ENCODE measurements around the gene SHLD2.
"Not testable (repeated sequence)": the region's sequence is repeated elsewhere in the genome, so short reads cannot be mapped to it uniquely, and the experiment has no call there.

Gene SHLD2

DNA sequence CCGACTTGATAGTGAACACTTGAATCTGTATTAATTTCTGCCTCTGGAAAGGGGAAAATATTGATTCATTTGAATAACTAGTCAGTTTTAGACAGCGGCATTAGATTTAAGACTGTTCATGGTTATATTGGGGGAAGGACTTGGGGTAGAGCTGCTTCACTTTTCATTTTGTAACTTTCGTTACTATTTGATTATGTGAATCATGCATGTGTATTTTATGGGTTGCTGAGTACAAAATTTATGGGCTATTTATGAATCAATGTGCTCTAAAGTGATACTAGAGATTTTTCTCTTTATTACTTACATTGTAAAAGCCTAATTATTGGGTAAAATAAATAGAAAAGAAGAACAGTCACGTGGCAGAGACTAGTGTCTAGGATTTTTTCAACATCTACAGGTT lies 5.3 kb upstream of the SHLD2 start:
- no peak for DNase-seq

DNA sequence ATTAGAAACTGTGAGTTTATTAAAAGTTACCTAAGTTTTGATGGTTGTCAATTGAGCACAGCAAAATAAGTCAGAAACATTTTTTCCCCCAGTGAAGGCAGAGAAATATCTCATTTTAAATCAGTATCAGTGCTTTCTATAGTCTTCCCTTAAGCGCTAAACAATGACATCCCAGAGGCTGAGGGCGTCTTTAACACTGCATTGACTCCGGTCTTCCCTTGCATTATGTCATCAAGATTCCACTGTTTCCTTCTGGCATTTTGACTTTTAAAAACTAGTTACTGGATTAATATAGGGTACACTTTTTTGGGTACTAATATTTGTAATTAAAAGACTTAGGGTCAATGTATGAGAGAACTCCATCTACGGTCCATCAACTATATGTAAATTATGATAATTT lies 4.2 kb upstream of the SHLD2 start:
- DNase-seq: no peak

DNA sequence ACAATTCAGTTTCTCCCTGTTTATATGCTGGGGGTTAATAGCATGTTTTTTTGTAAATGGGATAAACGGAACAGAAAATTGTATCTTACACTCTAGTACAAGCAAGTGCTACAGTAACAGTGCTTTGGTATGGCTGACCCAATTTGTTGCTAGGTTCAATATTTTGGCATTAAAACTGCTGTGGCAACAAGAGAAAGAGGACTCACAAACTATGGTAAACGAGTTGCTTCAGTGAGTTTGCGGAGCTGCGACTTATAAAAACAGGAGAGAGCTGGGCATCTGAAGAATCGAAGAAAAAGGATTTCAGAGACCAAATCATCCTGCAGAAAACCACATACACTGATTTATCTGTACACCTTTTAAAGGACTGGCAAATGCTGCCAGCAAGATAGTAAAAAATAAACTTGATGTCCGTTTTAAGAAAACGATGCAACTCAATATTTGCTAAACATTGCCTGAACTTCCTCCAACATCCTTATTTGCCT lies 2.6 kb upstream of the SHLD2 start:
- DNase-seq: no peak

DNA sequence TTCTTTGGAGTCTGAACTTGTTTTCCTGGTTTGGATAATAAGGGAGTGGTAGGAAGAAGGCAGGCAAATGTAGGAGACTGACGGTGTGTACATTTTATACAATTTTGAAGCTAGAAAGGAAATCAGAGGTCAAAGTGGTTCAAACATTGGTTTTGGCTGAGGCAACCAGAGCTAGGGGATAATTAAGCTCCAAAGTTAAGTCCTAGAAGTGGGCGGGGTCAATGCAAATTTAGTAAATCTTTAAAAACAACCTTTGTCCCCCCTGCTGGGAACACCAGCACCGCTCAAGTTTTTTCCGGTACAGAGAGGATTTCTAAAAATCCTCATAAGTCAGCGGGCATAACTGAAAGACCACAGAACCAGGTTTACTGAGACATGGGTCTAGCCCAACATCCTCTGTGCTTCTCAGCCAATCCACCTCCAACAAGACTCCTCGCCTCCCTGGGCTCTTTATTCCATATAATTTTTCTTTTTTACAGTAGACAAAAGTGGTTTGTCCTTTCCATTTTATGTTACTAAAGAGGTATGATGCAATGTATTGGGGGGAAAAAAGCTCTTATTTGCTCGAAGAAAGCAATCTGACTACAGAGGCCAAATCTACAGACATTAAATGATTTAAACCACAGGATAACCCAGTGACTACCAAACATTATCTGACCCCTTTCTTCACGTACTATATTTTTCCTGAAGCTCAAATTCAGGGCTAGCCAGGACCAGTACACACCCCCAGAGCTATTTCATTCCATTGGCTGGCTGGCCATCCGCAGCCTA lies 2.0 kb upstream of the SHLD2 start:
- DNase-seq: peak; percentile 36

DNA sequence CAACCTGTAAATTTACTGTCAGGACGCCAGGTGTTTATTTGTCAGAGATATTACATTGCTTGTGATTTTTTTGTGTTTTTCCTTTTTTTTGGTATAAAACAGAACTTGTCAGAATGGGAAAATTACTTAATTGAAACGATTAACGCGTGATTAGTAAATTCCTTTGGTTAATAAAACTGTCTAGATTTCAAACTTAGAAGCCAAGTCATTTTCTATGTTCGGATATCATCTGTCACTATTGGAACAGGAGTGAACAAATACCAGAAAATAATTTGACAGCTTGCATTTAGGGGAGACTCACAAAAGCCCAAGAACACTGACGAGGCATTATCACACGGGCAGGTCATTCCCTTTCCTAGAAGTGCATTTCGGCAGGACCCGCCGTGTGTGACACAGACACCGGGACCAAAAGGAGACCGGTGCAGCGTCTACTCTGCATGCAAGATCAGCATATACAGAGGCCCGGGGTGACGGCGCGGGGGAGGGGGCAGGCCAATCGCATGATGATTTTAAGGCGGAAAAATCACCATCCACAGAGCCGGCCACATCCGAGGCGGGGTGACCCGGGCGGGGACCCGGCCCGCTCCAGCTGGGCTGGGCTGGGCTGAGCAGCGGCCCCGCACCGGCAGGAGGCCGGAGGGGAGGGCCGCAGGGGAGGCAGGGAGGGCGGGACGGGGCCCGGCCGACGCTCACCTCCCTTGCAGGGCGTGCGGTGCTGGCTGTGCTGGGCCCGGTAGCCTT lies 1.2 kb upstream of the SHLD2 start:
- peak; percentile 82 for DNase-seq

DNA sequence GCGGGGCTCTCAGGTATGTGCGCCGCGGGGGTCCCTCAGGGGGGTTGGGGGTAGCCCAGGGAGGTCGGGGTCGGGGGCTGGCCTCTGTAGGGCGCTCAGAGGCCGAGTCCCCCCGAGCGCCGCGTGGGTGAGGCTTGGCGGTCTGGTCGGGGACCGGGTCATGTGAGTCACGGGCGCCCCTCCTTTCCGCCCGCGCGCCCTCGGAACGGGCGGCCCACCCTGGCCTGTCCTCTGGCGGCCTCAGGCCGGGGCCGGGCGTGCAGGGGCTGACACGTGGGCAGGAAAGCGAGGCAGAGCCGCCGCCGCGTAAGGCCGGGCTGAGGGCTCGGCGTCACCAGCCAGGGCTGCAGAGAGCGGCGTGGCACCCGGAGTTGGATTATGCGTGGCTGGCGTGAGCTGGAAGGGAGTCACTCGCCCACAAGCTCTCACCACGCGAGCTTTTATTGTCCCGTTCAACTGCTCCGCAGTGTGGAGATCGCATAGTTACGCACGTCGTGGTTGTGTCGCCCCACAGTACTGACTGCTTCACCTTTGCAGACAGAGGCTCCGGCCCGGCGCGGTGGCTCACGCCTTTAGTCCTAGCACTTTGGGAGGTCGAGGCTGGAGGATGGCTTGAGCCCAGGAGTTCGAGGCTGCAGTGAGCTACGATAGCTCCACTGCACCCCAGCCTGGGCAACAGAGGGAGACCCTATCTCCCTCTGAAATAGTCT lies 385 bp downstream of the SHLD2 start:
- DNase-seq: peak; percentile 78

DNA sequence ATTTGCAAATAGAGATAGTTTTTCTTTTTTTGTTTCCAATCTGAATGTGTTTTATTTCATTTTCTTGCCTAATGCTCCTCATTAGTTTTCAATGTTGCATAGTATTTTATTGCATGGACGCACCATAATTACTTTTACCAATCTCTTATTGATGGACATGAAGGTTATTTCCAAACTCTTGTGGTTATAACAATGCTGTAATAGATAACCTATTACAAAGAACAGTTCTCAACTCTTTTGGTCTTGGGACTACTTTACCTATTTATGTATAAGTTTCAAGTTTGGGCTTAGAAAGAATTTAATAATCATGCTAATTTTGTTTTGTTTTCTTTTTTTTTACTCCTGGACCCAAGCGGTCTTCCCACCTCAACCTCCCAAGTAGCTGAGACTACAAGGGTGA lies 7.0 kb downstream of the SHLD2 start:
- DNase-seq: no peak

DNA sequence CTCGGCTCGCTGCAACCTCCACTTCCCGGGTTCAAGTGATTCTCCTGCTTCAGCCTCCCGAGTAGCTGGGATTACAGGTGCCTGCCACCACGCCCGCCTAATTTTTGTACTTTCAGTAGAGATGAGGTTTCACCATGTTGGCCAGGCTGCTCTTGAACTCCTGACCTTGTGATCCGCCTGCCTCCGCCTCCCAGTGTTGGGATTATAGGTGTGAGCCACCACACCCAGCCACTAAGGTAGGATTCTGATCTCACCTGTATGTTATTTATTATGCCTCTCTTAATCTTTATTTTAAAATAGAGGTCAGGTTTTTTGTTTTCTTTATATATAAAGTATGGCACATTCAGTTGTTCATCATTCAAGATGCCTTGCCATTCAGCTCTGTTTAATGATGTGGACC lies 9.7 kb downstream of the SHLD2 start:
- DNase-seq: not testable (repeated sequence)

DNA sequence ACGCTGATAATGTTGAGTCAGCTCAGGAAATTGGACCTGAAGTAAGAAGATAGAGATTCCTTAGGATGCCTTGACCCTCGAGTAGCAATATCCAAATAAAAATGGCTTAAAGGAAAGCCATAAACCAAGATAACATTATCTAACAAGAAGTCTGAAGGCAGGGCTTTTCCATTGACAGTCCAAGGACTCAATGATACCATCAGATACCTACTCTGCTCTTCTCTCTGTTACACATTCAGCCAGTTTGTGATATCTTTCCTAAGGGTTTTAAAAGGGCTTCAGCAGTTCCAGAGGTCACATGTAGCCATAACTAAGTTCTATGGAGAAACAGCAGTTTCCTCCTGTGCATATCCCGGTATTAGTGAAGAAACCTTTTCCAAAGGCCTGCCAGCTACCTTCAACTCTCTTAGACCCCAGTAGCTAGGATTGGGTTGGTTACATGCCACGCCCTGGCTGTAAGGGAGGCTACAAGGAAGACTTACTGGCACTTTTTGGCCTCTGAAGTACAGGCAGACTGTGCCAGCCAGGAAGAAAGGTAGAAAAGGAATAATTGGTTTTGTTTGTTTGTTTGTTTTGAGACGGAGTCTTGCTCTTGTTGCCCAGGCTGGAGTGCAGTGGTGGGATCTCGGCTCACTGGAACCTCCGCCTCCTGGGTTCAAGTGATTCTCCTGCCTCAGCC lies 10.6 kb downstream of the SHLD2 start:
- DNase-seq: no peak

DNA sequence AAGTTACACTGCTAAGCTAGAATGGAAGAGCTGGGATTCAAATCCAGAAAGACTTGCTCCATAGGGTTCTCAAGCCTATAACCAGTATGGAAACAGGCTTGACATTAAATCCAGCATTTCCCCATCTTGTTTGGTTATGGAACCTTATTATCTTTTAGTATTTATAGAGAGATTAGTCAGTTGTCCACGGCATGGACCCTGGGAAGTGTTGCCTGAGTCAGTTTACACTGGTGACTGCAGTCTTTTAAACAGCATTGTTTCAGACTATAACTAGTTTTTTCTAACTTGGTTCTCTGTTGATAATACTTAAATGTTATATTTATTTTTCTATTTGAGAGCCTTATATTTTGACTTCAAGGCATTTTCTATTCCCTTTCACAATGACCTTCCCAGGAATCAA lies 23.1 kb downstream of the SHLD2 start:
- DNase-seq: not testable (repeated sequence)

DNA sequence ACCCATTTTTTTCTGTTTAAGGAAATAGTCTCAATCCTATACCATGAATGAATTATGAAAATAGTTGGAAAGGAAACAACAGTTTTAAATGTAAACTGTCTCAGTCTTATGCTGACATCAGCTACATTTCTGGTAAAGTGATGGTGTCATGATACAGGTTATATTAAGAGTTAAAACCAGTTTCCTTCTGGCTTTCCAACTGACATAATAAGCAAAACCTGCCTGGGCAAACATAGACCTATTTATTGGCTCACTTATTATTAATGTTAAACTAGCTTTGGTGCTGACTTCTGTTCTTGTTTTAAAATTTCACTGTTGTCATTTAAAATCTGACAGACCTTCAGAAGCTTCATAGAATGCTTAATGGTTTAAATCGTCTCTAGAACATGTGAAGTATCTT lies 24.0 kb downstream of the SHLD2 start:
- DNase-seq: not testable (repeated sequence)

DNA sequence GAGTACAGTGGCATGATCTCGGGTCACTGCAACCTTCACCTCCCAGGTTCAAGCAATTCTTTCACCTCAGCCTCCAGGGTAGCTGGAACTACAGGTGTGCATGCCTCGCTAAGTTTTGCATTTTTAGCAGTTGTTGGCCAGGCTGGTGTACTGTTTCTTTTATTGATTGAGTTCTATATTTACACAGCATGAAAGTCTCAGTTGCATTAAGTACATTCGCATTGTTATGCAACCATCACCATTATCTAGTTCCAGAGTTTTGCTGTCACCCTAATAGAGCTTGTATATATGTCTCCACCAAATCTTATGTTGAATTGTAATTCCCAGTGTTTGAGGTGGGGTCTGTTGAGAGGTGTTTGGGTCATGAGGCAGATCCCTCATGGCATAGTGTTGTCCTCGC lies 28.3 kb downstream of the SHLD2 start:
- not testable (repeated sequence) for DNase-seq

DNA sequence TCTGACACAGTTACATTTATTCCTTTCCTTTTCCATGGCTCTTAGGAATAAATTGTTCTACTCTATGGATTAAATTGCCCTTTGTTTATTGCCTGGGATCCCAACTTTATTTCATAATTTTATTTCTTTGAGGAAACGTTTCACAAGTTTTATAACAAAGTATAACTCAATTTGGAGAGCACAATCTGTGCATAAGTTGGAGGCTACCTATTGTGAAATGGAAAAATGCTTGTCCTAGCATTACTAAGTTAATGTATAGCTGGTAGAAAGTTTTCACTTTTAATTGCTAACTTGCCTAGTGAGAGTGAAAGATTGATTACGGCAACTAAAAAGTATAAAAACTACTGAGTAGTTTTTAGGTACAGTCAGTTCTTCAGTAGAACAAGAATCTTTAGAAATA lies 32.0 kb downstream of the SHLD2 start:
- not testable (repeated sequence) for DNase-seq

DNA sequence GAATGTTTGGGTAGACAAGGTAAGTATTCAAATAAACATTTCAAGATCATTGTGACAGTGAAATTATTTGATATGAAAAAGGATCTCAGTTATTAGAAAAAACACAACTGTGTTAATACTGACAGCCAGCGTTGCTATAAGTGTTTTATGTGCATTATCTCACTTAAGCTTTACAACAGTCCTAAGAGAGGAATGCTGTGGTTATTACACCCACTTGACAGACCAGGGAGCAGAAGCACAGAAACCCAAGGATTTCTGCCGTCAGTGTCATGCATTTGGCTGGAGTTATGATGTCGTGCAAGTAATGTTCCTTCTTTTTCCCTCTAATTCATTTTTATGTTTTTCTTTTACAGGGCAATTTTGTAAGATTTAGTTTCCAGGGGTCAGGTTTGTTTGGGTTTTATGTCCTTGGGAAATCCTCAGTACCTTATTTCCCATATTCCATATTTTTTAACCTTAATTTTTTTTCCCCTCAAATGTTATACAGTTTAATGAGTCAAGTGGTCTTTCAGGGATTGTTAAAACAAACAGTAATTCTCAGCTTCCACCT lies 32.7 kb downstream of the SHLD2 start:
- DNase-seq: not testable (repeated sequence)

DNA sequence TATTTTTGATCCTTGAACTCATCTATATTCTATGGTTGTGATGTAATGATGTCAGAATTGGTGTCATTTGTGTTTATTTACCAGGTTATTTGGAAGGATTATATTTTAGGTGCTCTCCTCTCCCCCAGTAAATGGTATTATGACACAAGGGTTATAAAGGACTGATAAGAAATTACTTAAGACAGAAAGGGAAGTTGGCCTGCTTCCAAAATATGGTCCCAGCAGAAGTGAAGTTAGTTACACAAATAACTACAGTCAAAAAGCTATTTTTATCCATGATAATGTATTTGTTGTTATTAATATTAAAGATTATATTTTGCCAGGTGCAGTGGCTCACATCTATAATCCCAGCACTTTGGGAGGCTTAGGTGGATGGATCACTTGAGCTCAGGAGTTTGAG lies 37.2 kb downstream of the SHLD2 start:
- DNase-seq: not testable (repeated sequence)

DNA sequence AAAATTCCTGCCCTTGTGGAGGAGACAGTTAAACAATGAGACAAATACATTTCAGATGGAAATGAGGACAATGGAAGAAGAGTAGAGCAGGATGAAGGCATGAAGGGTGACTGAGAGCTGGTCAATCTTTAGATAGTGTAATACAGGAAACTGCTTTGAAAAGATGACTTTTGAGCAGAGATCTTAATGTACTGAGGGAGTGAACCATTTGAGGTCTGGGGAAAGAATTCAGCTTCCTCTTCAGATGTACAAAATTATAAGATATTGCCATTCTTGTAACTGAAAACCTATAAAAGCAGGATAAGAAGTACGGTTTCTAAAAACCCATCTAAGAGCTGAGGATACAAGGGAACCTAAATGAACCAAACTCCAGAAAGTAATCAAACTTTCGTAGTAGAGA lies 38.9 kb downstream of the SHLD2 start:
- not testable (repeated sequence) for DNase-seq

DNA sequence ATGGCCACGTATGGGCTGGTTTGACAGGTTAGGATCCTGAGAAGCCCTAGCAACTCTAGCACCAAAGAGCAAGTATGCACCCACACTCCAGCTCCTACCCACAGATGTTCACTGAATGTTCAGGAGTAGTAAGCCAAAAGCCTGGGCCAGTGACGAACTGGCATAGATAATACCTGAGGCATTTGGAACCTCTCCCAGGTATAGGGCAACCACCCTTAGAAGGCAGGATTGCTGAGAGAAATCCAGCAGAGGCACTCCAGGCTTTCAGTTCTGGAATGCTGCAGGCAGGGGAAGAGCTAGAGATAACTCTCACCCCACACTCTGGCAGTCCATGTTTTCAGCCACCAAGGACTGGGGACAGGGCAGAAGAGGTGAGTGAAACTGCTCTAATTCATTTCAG lies 39.4 kb downstream of the SHLD2 start:
- not testable (repeated sequence) for DNase-seq

DNA sequence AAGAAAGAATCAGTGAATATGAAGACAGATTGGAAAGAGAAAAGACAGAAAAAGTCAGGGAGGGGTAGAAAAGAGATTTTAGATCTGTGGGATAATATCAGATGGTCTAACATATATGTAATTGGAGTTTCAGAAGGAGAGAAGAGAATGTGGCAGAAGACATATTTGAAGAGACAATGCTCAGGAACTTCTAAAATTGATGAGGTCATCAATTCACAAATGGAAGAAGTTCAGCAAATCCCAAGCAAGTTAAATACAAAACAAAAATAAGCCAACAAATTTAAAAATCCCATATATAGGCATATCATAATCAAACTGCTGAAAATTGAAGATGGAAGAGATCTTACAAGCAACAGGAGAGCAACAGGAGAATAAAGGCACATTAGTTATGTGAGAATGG lies 42.5 kb downstream of the SHLD2 start:
- DNase-seq: not testable (repeated sequence)

DNA sequence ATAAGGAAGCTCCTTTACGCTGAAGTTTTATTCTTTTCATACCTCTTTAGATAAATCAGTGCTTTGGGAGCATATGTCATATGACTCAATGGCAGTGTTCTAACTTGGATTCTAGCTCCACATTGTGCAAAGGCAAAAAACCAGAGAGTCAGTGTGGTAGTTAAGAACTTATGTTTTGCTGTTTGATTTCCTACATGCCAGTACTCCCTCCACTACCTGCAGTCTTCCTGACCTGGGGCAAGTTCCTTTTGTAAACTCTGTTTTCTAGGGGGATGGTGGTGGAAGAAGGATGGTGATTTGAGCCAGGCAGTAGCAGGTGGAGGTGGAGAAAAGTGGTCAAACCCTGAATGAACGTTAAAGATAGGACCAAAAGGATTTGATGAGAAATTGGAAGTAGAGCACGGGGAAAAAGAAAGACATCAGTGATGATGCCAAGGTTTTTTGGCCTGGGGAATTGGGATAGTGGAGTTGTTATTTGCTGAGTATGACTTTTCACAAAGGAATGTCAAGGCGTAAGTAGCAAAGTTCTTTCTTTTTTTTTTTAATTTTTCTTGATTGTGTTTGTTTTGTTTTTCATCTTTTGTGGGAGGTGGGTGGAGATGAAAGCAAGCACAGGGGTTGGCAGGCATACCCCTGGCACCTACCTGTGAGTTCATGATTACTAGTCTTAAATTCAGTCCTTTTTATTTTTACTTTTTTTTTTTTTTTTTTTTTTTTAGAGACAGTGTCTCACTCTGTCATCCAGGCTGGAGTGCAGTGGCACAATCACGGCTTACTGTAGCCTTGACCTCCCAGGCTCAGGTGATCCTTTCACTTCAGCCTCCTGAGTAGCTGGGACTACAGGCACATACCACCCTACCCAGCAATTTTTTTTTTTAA lies 47.5 kb downstream of the SHLD2 start:
- not testable (repeated sequence) for DNase-seq

DNA sequence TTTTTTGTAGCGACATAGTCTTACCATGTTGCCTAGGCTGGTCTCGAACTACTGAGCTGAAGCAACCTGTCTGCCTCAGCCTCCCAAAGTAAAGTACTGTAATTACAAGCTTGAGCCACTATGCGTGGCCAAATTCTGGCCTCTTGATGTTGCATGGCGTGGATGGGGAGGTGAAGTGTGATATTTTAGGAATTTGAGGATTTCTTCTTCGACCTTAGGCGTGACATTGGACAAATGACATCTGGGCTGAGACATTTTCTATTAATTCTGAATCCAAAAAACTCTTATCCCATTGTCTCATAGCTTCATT lies 48.1 kb downstream of the SHLD2 start:
- not testable (repeated sequence) for DNase-seq

DNA sequence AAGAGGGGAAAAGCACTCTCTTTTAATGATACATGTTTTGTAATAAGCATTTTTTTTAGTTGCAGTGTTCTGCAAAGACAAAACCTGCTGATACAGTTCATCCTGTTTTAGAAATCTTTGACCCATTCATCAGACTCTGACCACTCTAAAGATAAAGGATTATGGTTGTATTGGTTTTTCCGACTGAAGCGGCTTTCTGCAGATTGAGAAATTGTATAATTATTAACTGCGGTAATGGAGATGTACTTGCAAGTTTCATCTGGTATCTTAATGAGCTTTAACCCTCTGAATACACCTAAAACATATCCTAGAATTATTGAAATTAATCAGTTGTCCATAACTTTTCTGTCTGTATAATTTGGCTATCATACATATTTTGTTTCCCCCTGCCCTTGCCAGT lies 50.6 kb downstream of the SHLD2 start:
- not testable (repeated sequence) for DNase-seq
